ENCODE measurements around the gene COA7.

The COA7 gene

GRCh38 chr1:52667984-52668383 lies 30.2 kb downstream of the COA7 start:
- no peak for DNase-seq

- DNase-seq = no peak
Measured at GRCh38 chr1:52667290-52667689, 30.9 kb downstream of the COA7 start.

GRCh38 chr1:52665006-52665941 lies 32.9 kb downstream of the COA7 start:
- DNase-seq = no peak

GRCh38 chr1:52663716-52664115 lies 34.4 kb downstream of the COA7 start:
- DNase-seq = no peak

- no peak for DNase-seq
Measured at GRCh38 chr1:52662645-52663313, 35.4 kb downstream of the COA7 start.

- no peak for DNase-seq
Measured at GRCh38 chr1:52660807-52661206, 37.3 kb downstream of the COA7 start.

GRCh38 chr1:52659851-52660596 lies 38.1 kb downstream of the COA7 start:
- no peak for DNase-seq

- DNase-seq = no peak
Measured at GRCh38 chr1:52659356-52659755, 38.8 kb downstream of the COA7 start.

- no peak for DNase-seq
Measured at GRCh38 chr1:52658795-52659194, 39.4 kb downstream of the COA7 start.

GRCh38 chr1:52657702-52658101 lies 40.4 kb downstream of the COA7 start:
- DNase-seq = no peak

GRCh38 chr1:52654063-52654462 lies 44.1 kb downstream of the COA7 start:
- DNase-seq = no peak

- DNase-seq = no peak
Measured at GRCh38 chr1:52653207-52653849, 44.8 kb downstream of the COA7 start.

- no peak for DNase-seq
Measured at GRCh38 chr1:52651904-52652303, 46.2 kb downstream of the COA7 start.

- DNase-seq = no peak
Measured at GRCh38 chr1:52645261-52645660, 52.9 kb downstream of the COA7 start.

- no peak for DNase-seq
Measured at GRCh38 chr1:52641307-52641706, 56.8 kb downstream of the COA7 start.

- DNase-seq = no peak
Measured at GRCh38 chr1:52640697-52641096, 57.5 kb downstream of the COA7 start.

- no peak for DNase-seq
Measured at GRCh38 chr1:52637946-52638345, 60.2 kb downstream of the COA7 start.

- DNase-seq = no peak
Measured at GRCh38 chr1:52636721-52637695, 61.1 kb downstream of the COA7 start.

GRCh38 chr1:52635321-52636089 lies 62.6 kb downstream of the COA7 start:
- no peak for DNase-seq

Data from HCEC 1CT (cell line).